ENCODE results near the gene GPBAR1. TPM values are rescaled to one million over a fixed set of nuclear protein-coding genes. Genes with fewer than 3 reads are reported as not detected.

GPBAR1 gene
- total and polyA plus RNA-seq, 7 experiments from 2014 or later: 0.15 to 12.9 (median 1.8) TPM

- Mint-ChIP-seq H3K9me3 (peaks cover 0 to 4% (median 0%) of the 10 kb centered on the region in 11 donors), H3K36me3 (peaks cover 4 to 23% (median 14%) of the 10 kb centered on the region in 5 donors), H3K27me3 (no peaks in the 10 kb centered on the region), H3K4me3 (peak overlapping the region in 1 of 10 donors; percentile 53), H3K4me1 (peaks cover 22 to 43% (median 39%) of the 10 kb centered on the region in 7 donors), H3K27ac (peak overlapping the region in 5 of 9 donors; percentile 19 to 68 (median 61))
- no peak overlapping the region for H3K4me3 ChIP-seq (ENCODE audit: low read length)
- CTCF ChIA-PET: interaction anchor here (0.7 kb wide), 1 partner anchor 196 kb away, joined by 3 read pairs; no protein-coding TSS in a partner anchor
- peaks cover 13 to 14% of the 10 kb centered on the region in 2 donors for H3K4me1 ChIP-seq (ENCODE audit: control insufficient read depth in 2 of 2, insufficient read depth in 2 of 2, low read length in 2 of 2)
- POLR2A ChIA-PET: interaction anchor here (1.0 kb wide), 1 partner anchor 50 kb away, joined by 4 read pairs; the partner anchor contains the start of gene ARPC2
- peaks cover 0 to 61% (median 0%) of the 10 kb centered on the region in 3 experiments for H3K36me3 ChIP-seq (ENCODE audit: control insufficient read depth in 2 of 3, insufficient read depth in 3 of 3, low read length in 3 of 3)
- no peak overlapping the region for H3K27ac ChIP-seq (ENCODE audit: low read depth, low read length)
- ATAC-seq (no peak), DNase-seq (no peak)
- H3K27me3 ChIP-seq (ENCODE audit: control insufficient read depth in 2 of 2, insufficient read depth in 2 of 2, low read length in 2 of 2): no peaks in the 10 kb centered on the region
- intact Hi-C loops (cut with micrococcal nuclease): no loop called here
- no peaks in the 10 kb centered on the region for H3K9me3 ChIP-seq (ENCODE audit: control insufficient read depth in 2 of 3, low read length in 3 of 3)
Observed at GRCh38 chr2:218266316-218266979, 5.6 kb downstream of the GPBAR1 start.

GRCh38 chr2:218267259-218267658 lies 6.4 kb downstream of the GPBAR1 start:
- H3K27me3 Mint-ChIP-seq: no peaks in the 10 kb centered on the region
- intact Hi-C loops (cut with micrococcal nuclease): no loop called here
- no peak overlapping the region for H3K27ac ChIP-seq (ENCODE audit: low read depth, low read length)
- DNase-seq (no peak), ATAC-seq (no peak)
- H3K27ac Mint-ChIP-seq: peak overlapping the region in 7 of 9 donors; percentile 19 to 68 (median 59)
- H3K4me3 Mint-ChIP-seq: peak overlapping the region in 6 of 10 donors; percentile 27 to 61 (median 54)
- peaks cover 0 to 57% (median 0%) of the 10 kb centered on the region in 3 experiments for H3K36me3 ChIP-seq (ENCODE audit: control insufficient read depth in 2 of 3, insufficient read depth in 3 of 3, low read length in 3 of 3)
- ChIA-PET CTCF (interaction anchor here (0.7 kb wide), 1 partner anchor 196 kb away, joined by 3 read pairs; no protein-coding TSS in a partner anchor), POLR2A (interaction anchor here (0.9 to 1.0 kb wide), 2 partner anchors 12 to 51 kb away, joined by 3 to 4 read pairs; partner anchors contain the start of gene ARPC2)
- H3K9me3 ChIP-seq (ENCODE audit: control insufficient read depth in 2 of 3, low read length in 3 of 3): no peaks in the 10 kb centered on the region
- peaks cover 4 to 23% (median 15%) of the 10 kb centered on the region in 5 donors for H3K36me3 Mint-ChIP-seq
- H3K4me1 ChIP-seq (ENCODE audit: control insufficient read depth in 2 of 2, insufficient read depth in 2 of 2, low read length in 2 of 2): peaks cover 21 to 22% of the 10 kb centered on the region in 2 donors
- H3K4me1 Mint-ChIP-seq: peaks cover 30 to 51% (median 47%) of the 10 kb centered on the region in 7 donors
- H3K9me3 Mint-ChIP-seq: peaks cover 0 to 4% (median 0%) of the 10 kb centered on the region in 11 donors
- no peak overlapping the region for H3K4me3 ChIP-seq (ENCODE audit: low read length)
- no peaks in the 10 kb centered on the region for H3K27me3 ChIP-seq (ENCODE audit: control insufficient read depth in 2 of 2, insufficient read depth in 2 of 2, low read length in 2 of 2)

- peak within 1 kb of the TSS; percentile 82 to 95 (median 92) for H3K27ac Mint-ChIP-seq
- H3K36me3 Mint-ChIP-seq: peaks cover 0 to 27% (median 14%) of the 10 kb centered on the region in 5 donors
- intact Hi-C loops (cut with micrococcal nuclease): loop anchor here (1.0 to 10.0 kb wide), 22 partner anchors 16 to 1858 kb away; partner anchors contain the start of genes ARPC2 (in 2 of the 2), BCS1L (in 2 of the 2), CNOT9 (in 2 of the 2) and TTLL4 (in 2 of the 2)
- peaks cover 0 to 4% (median 0%) of the 10 kb centered on the region in 11 donors for H3K9me3 Mint-ChIP-seq
- H3K27me3 ChIP-seq (ENCODE audit: control insufficient read depth in 2 of 2, insufficient read depth in 2 of 2, low read length in 2 of 2): no peaks in the 10 kb centered on the region
- H3K4me3 Mint-ChIP-seq: peak within 1 kb of the TSS; percentile 84 to 99 (median 93)
- no peaks in the 10 kb centered on the region for H3K27me3 Mint-ChIP-seq
- ChIA-PET CTCF (interaction anchor here (0.6 to 9.4 kb wide), 13 partner anchors 10 to 127 kb away, joined by 3 to 188 read pairs (median 5); partner anchors contain the start of genes ARPC2, CATIP, GPBAR1 and TMBIM1), POLR2A (interaction anchor here (0.6 to 9.0 kb wide), 19 partner anchors 10 to 250 kb away, joined by 3 to 125 read pairs (median 5); partner anchors contain the start of genes ARPC2, CTDSP1 and TMBIM1)
- peak within 1 kb of the TSS; percentile 96 for H3K4me3 ChIP-seq (ENCODE audit: low read length)
- DNase-seq: peak; percentile 99 to 100 (median 100)
- peaks cover 30 to 59% (median 51%) of the 10 kb centered on the region in 7 donors for H3K4me1 Mint-ChIP-seq
- peak within 1 kb of the TSS; percentile 92 for H3K27ac ChIP-seq (ENCODE audit: low read depth, low read length)
- H3K4me1 ChIP-seq (ENCODE audit: control insufficient read depth in 2 of 2, insufficient read depth in 2 of 2, low read length in 2 of 2): peaks cover 27 to 30% of the 10 kb centered on the region in 2 donors
- no peaks in the 10 kb centered on the region for H3K9me3 ChIP-seq (ENCODE audit: control insufficient read depth in 2 of 3, low read length in 3 of 3)
- ATAC-seq: peak; percentile 95
- H3K36me3 ChIP-seq (ENCODE audit: control insufficient read depth in 2 of 3, insufficient read depth in 3 of 3, low read length in 3 of 3): peaks cover 5 to 46% (median 8%) of the 10 kb centered on the region in 3 experiments
Observed at GRCh38 chr2:218269900-218270720, 9.3 kb downstream of the GPBAR1 start, which contains the start of the genes AAMP and PNKD. TSS of gene AAMP (minus strand) at chr2:218270137. CDS start at chr2:218270086, 51 bp downstream. TSS of gene PNKD (plus strand) at chr2:218270519. CDS start at chr2:218270536, 17 bp downstream.

- Histone ChIP-seq H3K4me3 (ENCODE audit: low read length) (peak overlapping the region; percentile 96), H3K27me3 (ENCODE audit: control insufficient read depth in 2 of 2, insufficient read depth in 2 of 2, low read length in 2 of 2) (no peaks in the 10 kb centered on the region), H3K9me3 (ENCODE audit: control insufficient read depth in 2 of 3, low read length in 3 of 3) (no peaks in the 10 kb centered on the region), H3K4me1 (ENCODE audit: control insufficient read depth in 2 of 2, insufficient read depth in 2 of 2, low read length in 2 of 2) (peaks cover 27 to 30% of the 10 kb centered on the region in 2 donors), H3K27ac (ENCODE audit: low read depth, low read length) (peak overlapping the region; percentile 71), H3K36me3 (ENCODE audit: control insufficient read depth in 2 of 3, insufficient read depth in 3 of 3, low read length in 3 of 3) (peaks cover 12 to 46% (median 13%) of the 10 kb centered on the region in 3 experiments)
- ChIA-PET CTCF (interaction anchor here (0.6 to 9.4 kb wide), 23 partner anchors 11 to 195 kb away, joined by 3 to 188 read pairs (median 4); partner anchors contain the start of genes ARPC2, CATIP, GPBAR1 and TMBIM1), POLR2A (interaction anchor here (0.6 to 9.0 kb wide), 20 partner anchors 9 to 249 kb away, joined by 3 to 125 read pairs (median 5); partner anchors contain the start of genes ARPC2, CATIP, CTDSP1 and TMBIM1)
- Mint-ChIP-seq H3K27me3 (no peaks in the 10 kb centered on the region), H3K9me3 (peaks cover 0 to 4% (median 0%) of the 10 kb centered on the region in 11 donors), H3K36me3 (peaks cover 0 to 31% (median 12%) of the 10 kb centered on the region in 5 donors), H3K4me1 (peaks cover 30 to 58% (median 50%) of the 10 kb centered on the region in 7 donors), H3K27ac (peak overlapping the region; percentile 65 to 95 (median 92)), H3K4me3 (peak overlapping the region; percentile 84 to 99 (median 93))
- no peak for DNase-seq
- intact Hi-C loops (cut with micrococcal nuclease): loop anchor here (1.0 to 10.0 kb wide), 22 partner anchors 15 to 1859 kb away; partner anchors contain the start of genes ARPC2 (in 2 of the 2), BCS1L (in 2 of the 2), CNOT9 (in 2 of the 2) and TTLL4 (in 2 of the 2)
- ATAC-seq: no peak
Observed at GRCh38 chr2:218270721-218271486, 10.1 kb downstream of the GPBAR1 start.

- no peak for DNase-seq
- H3K4me1 ChIP-seq (ENCODE audit: control insufficient read depth in 2 of 2, insufficient read depth in 2 of 2, low read length in 2 of 2): peaks cover 27 to 30% of the 10 kb centered on the region in 2 donors
- Mint-ChIP-seq H3K4me1 (peaks cover 30 to 57% (median 48%) of the 10 kb centered on the region in 7 donors), H3K4me3 (peak overlapping the region; percentile 84 to 99 (median 93)), H3K9me3 (peaks cover 0 to 4% (median 0%) of the 10 kb centered on the region in 11 donors), H3K27me3 (no peaks in the 10 kb centered on the region), H3K36me3 (peaks cover 0 to 29% (median 10%) of the 10 kb centered on the region in 5 donors), H3K27ac (peak overlapping the region in 7 of 9 donors; percentile 4 to 94 (median 82))
- H3K27ac ChIP-seq (ENCODE audit: low read depth, low read length): peak overlapping the region; percentile 71
- H3K36me3 ChIP-seq (ENCODE audit: control insufficient read depth in 2 of 3, insufficient read depth in 3 of 3, low read length in 3 of 3): peaks cover 13 to 46% (median 17%) of the 10 kb centered on the region in 3 experiments
- ChIA-PET POLR2A (interaction anchor here (1.0 to 9.0 kb wide), 10 partner anchors 8 to 128 kb away, joined by 3 to 125 read pairs (median 14); partner anchors contain the start of genes CATIP, CTDSP1 and TMBIM1), CTCF (interaction anchor here (0.6 to 9.4 kb wide), 16 partner anchors 12 to 195 kb away, joined by 3 to 188 read pairs (median 4); partner anchors contain the start of genes CATIP and TMBIM1)
- intact Hi-C loops (cut with micrococcal nuclease): loop anchor here (2.0 to 10.0 kb wide), 7 partner anchors 51 to 1859 kb away; partner anchors contain the start of genes CHPF (in 1 of the 2), CNPPD1 (in 1 of the 2), GMPPA (in 1 of the 2) and RETREG2 (in 1 of the 2)
- H3K9me3 ChIP-seq (ENCODE audit: control insufficient read depth in 2 of 3, low read length in 3 of 3): no peaks in the 10 kb centered on the region
- no peak for ATAC-seq
- no peak overlapping the region for H3K4me3 ChIP-seq (ENCODE audit: low read length)
- H3K27me3 ChIP-seq (ENCODE audit: control insufficient read depth in 2 of 2, insufficient read depth in 2 of 2, low read length in 2 of 2): no peaks in the 10 kb centered on the region
Observed at GRCh38 chr2:218271487-218271797, 10.6 kb downstream of the GPBAR1 start.
